Lower leg skin (tissue), 3 donors: Measurements from ENCODE around the gene RIC8B.

Source experiments
- POLR2A ChIP-seq, 2 donors: fragments of 450-650 bp; IDR thresholded peaks; one replicate each; pipeline ENCODE4 v1.6.1; 2016 to 2017; ENCODE audit warnings: antibody characterized with exemption in 2 of 2, mild to moderate bottlenecking in 1 of 2, moderate library complexity in 1 of 2
- TF ChIP-seq, protein P1 (sequence below), 3 donors: fragments of 450-650 bp; IDR thresholded peaks; one replicate each; pipeline ENCODE4 v1.5.1; 2016; ENCODE audit warnings: antibody characterized with exemption in 3 of 3, mild to moderate bottlenecking in 3 of 3, moderate library complexity in 2 of 3

GRCh38 chr12:106851306-106851705 lies 76.8 kb downstream of the RIC8B start:
- TF ChIP-seq, protein P1, sequence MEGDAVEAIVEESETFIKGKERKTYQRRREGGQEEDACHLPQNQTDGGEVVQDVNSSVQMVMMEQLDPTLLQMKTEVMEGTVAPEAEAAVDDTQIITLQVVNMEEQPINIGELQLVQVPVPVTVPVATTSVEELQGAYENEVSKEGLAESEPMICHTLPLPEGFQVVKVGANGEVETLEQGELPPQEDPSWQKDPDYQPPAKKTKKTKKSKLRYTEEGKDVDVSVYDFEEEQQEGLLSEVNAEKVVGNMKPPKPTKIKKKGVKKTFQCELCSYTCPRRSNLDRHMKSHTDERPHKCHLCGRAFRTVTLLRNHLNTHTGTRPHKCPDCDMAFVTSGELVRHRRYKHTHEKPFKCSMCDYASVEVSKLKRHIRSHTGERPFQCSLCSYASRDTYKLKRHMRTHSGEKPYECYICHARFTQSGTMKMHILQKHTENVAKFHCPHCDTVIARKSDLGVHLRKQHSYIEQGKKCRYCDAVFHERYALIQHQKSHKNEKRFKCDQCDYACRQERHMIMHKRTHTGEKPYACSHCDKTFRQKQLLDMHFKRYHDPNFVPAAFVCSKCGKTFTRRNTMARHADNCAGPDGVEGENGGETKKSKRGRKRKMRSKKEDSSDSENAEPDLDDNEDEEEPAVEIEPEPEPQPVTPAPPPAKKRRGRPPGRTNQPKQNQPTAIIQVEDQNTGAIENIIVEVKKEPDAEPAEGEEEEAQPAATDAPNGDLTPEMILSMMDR (IDR thresholded peaks at IDR 0.05): no peak
- TF ChIP-seq POLR2A (IDR thresholded peaks at IDR 0.05): no peak
